Right cardiac atrium (tissue), 5 donors: ENCODE results near the gene ALPK3. TPM values are rescaled to one million over a fixed set of nuclear protein-coding genes. Genes with fewer than 3 reads are reported as not detected.

Experiments used
- ATAC-seq, 2 donors: fragments of 200-7000 bp; cut with Tn5 transposase; one replicate each; pipeline versions ENCODE4 v1.8.0 to v1.9.1; 2020; ENCODE audit warnings: moderate library complexity in 2 of 2, mild to moderate bottlenecking in 1 of 2
- DNase-seq, 3 donors: peaks; one replicate each; pipeline ENCODE4 v3.0.0-alpha.2; 2020
- H3K27ac ChIP-seq: one replicate; pipeline ENCODE4 v1.5.1; 2013; ENCODE audit warnings: mild to moderate bottlenecking, low read length, control low read depth, moderate library complexity
- H3K27me3 ChIP-seq: one replicate; pipeline ENCODE4 v1.6.1; 2013; ENCODE audit not compliant: control insufficient read depth, insufficient read depth
- H3K4me1 ChIP-seq: one replicate; pipeline ENCODE4 v1.6.1; 2013; ENCODE audit warnings: low read length; ENCODE audit not compliant: control insufficient read depth, insufficient read depth
- H3K4me3 ChIP-seq: one replicate; pipeline ENCODE4 v1.5.1; 2013; ENCODE audit warnings: low read length, control low read depth
- H3K9me3 ChIP-seq: one replicate; pipeline ENCODE4 v1.6.1; 2013; ENCODE audit warnings: low read length; ENCODE audit not compliant: control insufficient read depth
- WGBS: extraction: QIAGEN DNeasy Blood & Tissue Kit; methylation state at CpG from one replicate; pipeline ENCODE4 v1.1.7; 2013; 5-methylcytosine and 5-hydroxymethylcytosine counted together
- intact Hi-C, 4 donors: fragments of 100-400 bp; cut with DNase I; formaldehyde crosslinking; loops; one replicate each; pipeline versions ENCODE4 v1.11.0 to v1.14.0; 2022 to 2023
- polyA plus RNA-seq: library from polyadenylated mRNA; stranded (reverse); fragments of 200-250 nt; gene quantifications from one replicate; pipeline ENCODE4 v1.2.3, GENCODE V29; 2013
- total RNA-seq, 4 donors: library from RNA; stranded (reverse); fragmentation: NEBNext Ultra II Directional; extraction: Animal tissue kit (Norgen Biotek cat#: 25700); gene quantifications; one replicate each; pipeline ENCODE4 v1.2.1, GENCODE V29; 2021
- donor health status: healthy with polysubstance abuse.
- donor health status: DM: no; HTN: yes; CAD: no.
- donor health status: DM: no; HTN: no; CAD: no.
- donor health status: DM: no; HTN: yes; CAD: no; lungs with severe emphysema.
- donor health status: DM: yes; HTN: yes; CAD: no.

Gene ALPK3
- total and polyA plus RNA-seq, 5 donors = 65.8 to 95.2 (median 77.6) TPM

DNA sequence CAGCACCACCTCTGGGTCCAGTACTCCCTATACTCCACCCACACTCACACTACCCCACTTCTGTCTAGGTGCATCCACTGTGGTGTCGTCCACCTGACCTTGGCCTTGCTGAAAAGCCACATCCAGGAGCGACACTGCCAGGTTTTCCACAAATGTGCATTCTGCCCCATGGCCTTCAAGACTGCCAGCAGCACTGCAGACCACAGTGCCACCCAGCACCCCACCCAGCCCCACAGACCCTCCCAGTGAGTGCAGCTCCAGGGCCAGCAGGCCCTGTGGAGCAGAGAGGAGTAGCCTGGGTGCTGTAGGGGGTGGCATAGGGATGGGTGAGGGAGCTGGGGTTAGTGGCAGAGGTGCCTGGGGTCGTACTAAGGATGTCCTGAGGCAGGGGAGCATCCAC lies 19.4 kb upstream of the ALPK3 start:
- H3K9me3 ChIP-seq = no peaks in the 10 kb centered on the region
- H3K4me3 ChIP-seq = no peak overlapping the region
- H3K27ac ChIP-seq = no peak overlapping the region
- H3K4me1 ChIP-seq = no peaks in the 10 kb centered on the region
- no peak for DNase-seq
- WGBS = 92% methylated on average over 3 of the region's 3 CpGs
- intact Hi-C loops = no loop called here
- ATAC-seq = peak; percentile 13 to 19
- no peaks in the 10 kb centered on the region for H3K27me3 ChIP-seq

DNA sequence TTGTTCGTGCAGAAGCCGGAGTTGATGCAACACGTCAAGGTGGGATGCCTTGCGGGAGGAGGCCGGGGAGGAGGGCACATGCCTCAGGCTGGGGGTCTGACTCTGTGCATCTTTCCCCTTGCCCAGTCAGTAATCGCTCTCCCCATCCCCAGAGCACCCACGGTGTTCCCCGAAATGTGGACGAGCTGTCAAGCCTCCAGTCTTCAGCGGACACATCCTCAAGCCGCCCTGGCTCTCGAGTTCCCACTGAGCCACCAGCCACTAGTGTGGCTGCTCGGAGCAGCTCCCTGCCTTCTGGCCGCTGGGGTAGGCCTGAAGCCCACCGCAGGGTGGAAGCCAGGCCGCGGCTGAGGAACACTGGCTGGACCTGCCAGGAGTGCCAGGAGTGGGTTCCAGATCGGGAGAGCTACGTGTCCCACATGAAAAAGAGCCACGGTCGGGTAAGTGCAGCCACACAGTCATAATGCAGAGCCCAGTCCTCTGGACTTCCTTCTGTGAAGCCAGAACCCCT lies 18.7 kb upstream of the ALPK3 start:
- Histone ChIP-seq H3K27ac (no peak overlapping the region), H3K4me1 (no peaks in the 10 kb centered on the region), H3K27me3 (no peaks in the 10 kb centered on the region), H3K4me3 (no peak overlapping the region), H3K9me3 (no peaks in the 10 kb centered on the region)
- ATAC-seq = no peak
- WGBS = 95% methylated on average over 21 of the region's 21 CpGs
- intact Hi-C loops = no loop called here
- DNase-seq = no peak

- H3K4me1 ChIP-seq = no peaks in the 10 kb centered on the region
- H3K27ac ChIP-seq = no peak overlapping the region
- intact Hi-C loops = no loop called here
- no peak for DNase-seq
- H3K4me3 ChIP-seq = no peak overlapping the region
- 81% methylated on average over 10 of the region's 10 CpGs for WGBS
- H3K27me3 ChIP-seq = no peaks in the 10 kb centered on the region
- no peak for ATAC-seq
- no peaks in the 10 kb centered on the region for H3K9me3 ChIP-seq
These were observed 17.5 kb upstream of the ALPK3 start for GRCh38 chr15:84799511-84800187.

- H3K27ac ChIP-seq = no peak overlapping the region
- 79% methylated on average over 3 of the region's 3 CpGs for WGBS
- intact Hi-C loops = no loop called here
- ATAC-seq = no peak
- H3K9me3 ChIP-seq = no peaks in the 10 kb centered on the region
- no peaks in the 10 kb centered on the region for H3K27me3 ChIP-seq
- no peak for DNase-seq
- H3K4me1 ChIP-seq = no peaks in the 10 kb centered on the region
- no peak overlapping the region for H3K4me3 ChIP-seq
These were observed 16.8 kb upstream of the ALPK3 start for GRCh38 chr15:84800365-84800806.

DNA sequence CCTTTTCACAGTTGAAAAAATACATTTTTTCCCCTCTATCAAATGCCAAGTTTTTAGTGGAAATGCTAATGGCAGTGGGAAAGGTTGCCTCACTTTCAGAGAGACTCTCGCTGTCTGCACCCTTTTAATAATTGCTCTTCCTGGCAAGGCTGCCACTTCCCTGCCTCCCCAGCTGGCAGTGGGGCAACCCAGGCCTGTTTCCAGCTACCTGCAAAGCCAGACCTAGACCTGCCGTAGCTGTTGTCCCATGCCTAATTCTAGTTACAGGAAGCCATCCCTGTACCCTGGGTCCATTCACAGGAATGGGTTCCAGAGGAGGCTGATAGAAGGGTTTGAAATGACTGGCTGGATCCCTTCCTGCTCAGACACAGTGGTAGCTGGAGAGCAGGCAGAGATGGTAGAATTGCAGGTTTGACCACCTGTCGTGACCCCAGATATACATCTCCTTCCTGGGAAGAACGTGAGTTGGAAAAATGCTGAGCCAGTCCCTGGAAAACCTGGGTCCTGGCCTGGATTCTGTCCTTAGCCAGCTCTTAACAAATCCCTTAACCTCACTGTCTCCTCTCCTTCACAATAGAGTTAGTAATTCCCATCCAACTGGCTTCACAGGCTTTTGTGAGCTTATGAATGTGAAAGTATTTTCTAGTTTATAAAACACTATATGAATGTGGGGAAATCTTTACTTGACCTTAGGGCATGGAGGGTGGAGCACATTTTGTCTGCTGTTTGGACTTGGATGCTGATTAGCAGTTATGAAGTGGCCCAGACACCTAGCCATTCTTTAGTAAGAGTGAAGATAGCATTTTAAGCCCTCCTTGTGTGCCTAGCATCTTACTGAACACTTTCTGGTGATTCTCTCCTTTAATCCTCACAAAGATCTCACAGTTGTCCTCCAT lies 12.9 kb upstream of the ALPK3 start:
- H3K27me3 ChIP-seq = no peaks in the 10 kb centered on the region
- no peaks in the 10 kb centered on the region for H3K4me1 ChIP-seq
- no peaks in the 10 kb centered on the region for H3K9me3 ChIP-seq
- ATAC-seq = no peak
- intact Hi-C loops = no loop called here
- DNase-seq = no peak
- no peak overlapping the region for H3K4me3 ChIP-seq
- WGBS = 76% methylated on average over 4 of the region's 4 CpGs
- no peak overlapping the region for H3K27ac ChIP-seq

DNA sequence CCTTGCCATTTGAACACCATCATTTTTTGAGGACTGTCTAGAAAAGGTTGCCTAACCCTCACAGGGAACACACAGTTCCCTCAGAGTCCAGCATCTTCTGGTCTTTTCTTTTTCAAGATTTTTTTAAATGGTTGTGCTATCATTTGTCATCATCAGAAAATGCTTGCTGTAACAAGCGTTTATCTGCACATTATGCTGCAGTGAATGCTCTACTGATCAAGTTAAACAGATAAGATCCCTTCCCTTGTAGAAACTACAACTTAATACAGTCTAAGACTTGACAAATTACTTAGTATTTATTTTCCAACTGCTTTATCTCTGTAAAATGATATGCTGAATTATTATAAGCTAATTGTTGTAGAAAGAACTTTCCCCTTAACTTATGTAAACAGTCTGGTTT lies 11.9 kb upstream of the ALPK3 start:
- H3K4me1 ChIP-seq = peaks cover 2% of the 10 kb centered on the region
- intact Hi-C loops = no loop called here
- DNase-seq (no peak), ATAC-seq (no peak)
- 79% methylated on average over 1 of the region's 1 CpG for WGBS
- H3K27me3 ChIP-seq = no peaks in the 10 kb centered on the region
- H3K27ac ChIP-seq = no peak overlapping the region
- no peaks in the 10 kb centered on the region for H3K9me3 ChIP-seq
- H3K4me3 ChIP-seq = no peak overlapping the region

DNA sequence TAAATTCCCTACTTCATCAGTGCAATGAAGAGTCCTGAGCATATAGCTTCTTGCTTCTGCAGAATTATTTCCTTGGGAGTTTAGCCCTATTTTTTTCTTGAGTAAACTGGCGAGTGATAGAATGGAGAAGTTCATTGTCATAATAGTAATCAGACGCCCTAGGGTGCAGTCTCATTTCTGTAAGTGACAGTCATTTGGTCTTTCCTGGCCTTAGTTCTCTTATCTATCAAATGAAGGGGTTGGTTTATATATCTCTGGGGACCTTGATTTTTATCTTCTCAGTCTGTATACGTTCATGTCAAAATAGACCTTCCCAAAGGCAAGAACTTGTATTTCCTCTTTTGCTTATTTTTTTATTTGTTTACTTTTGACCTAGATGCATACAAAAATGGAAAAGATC lies 9.9 kb upstream of the ALPK3 start:
- Histone ChIP-seq H3K27ac (no peak overlapping the region), H3K4me1 (peaks cover 2% of the 10 kb centered on the region), H3K4me3 (no peak overlapping the region), H3K9me3 (no peaks in the 10 kb centered on the region), H3K27me3 (no peaks in the 10 kb centered on the region)
- DNase-seq (no peak), ATAC-seq (no peak)
- intact Hi-C loops = no loop called here
- whole genome bisulfite sequencing = 81% methylated on average over 3 of the region's 3 CpGs

DNA sequence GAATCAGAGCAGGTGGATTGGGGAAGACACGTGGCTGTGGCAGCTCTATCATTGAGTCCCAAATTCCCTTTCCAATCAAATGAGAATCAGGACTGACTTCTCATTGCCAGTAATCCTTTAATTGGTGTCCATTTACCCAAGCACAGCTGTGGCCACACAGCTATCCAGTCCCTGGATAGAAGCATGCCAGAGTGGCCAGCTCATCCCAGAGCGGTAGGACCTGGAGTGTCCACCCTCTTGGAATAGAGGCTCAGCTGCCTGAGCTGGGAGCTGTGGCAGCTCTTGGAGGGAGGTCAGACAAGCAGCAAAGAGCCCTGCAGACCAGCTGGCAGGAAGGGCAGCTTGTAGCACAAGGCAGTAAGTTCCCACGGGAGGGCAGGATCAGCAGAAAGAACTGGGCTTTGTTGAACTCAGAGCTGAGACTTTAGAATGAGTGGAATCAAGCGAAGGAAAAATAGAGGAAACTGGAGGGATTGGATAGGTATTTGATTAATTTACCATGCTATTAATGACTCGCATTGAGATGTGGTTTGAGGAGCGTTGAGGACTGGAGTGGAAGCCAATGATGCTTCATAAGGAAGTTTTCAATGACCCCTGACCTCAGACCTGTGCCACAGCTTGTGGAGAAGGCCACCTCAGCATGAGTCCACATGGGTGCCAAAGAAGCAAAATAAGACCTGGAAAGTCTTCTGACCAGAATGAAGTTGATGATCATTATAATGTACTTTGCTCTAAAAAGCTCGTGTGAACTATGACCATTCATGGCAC lies 6.9 kb upstream of the ALPK3 start:
- intact Hi-C loops = loop anchor here in 3 of 4 donors (10.0 kb wide), 2 partner anchors 55 to 155 kb away; partner anchors contain the start of genes NMB (in 1 of the 3) and WDR73 (in 1 of the 3)
- peaks cover 2% of the 10 kb centered on the region for H3K4me1 ChIP-seq
- DNase-seq (no peak), ATAC-seq (peak; percentile 42 to 59)
- no peak overlapping the region for H3K4me3 ChIP-seq
- H3K27me3 ChIP-seq = no peaks in the 10 kb centered on the region
- H3K9me3 ChIP-seq = no peaks in the 10 kb centered on the region
- 77% methylated on average over 7 of the region's 7 CpGs for WGBS
- H3K27ac ChIP-seq = no peak overlapping the region

DNA sequence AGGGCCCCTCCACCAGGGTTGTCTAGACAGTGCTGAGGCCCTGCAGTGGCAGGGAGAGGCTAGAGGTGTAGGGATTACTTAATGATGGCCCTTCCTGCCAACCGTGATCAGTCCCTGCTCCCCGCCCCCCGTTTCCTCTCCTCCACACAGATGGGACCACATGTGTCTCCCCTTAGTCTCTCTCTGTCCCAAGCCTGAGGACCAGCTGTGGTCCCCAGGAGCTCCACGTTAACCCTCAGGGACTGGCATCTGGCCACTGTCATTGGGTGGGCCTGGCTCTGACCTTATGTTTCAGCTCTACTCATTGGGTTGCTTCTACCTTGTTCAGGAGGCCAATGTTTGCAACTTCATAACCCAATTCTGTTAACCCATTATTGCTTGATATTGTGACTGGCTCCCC lies 6.0 kb upstream of the ALPK3 start:
- Histone ChIP-seq H3K4me3 (no peak overlapping the region), H3K4me1 (peaks cover 5% of the 10 kb centered on the region), H3K9me3 (no peaks in the 10 kb centered on the region), H3K27me3 (no peaks in the 10 kb centered on the region), H3K27ac (no peak overlapping the region)
- WGBS = 78% methylated on average over 4 of the region's 4 CpGs
- intact Hi-C loops = loop anchor here in 3 of 4 donors (10.0 kb wide), 2 partner anchors 56 to 156 kb away; partner anchors contain the start of genes NMB (in 1 of the 3) and WDR73 (in 1 of the 3)
- peak; percentile 16 to 24 for ATAC-seq
- no peak for DNase-seq

DNA sequence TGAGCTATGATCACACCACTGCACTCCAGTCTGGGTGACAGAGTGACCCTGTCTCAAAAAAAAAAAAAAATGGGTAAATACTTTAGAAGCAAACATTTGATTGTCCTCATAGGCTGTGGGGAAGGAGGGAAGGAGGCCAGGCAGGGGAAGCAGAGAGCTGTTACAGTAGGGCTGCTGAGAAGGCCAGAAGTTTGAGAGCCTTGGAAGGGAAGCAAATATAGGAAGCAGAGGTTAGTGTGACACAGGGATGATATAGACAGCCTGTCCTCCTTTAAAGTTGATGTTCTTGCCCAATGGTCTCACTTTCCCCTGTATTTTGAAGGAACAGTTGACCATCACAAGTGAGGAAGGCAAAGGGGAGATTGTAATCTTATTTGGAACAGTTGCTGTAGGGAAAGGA lies 5.3 kb upstream of the ALPK3 start:
- DNase-seq (no peak), ATAC-seq (no peak)
- Histone ChIP-seq H3K27ac (no peak overlapping the region), H3K4me1 (peaks cover 5% of the 10 kb centered on the region), H3K4me3 (no peak overlapping the region), H3K9me3 (no peaks in the 10 kb centered on the region), H3K27me3 (no peaks in the 10 kb centered on the region)
- intact Hi-C loops = loop anchor here in 3 of 4 donors (10.0 kb wide), 2 partner anchors 57 to 157 kb away; partner anchors contain the start of genes NMB (in 1 of the 3) and WDR73 (in 1 of the 3)
